WI38 (cell line): ENCODE measurements around the gene BORCS5.

Experiments
- H3K4me3 ChIP-seq: 2 replicates; pipeline ENCODE4 v1.5.1; 2011; ENCODE audit warnings: low read depth, mild to moderate bottlenecking, control low read depth, low read length
- TF ChIP-seq, protein P1 (sequence below): IDR thresholded peaks from 2 replicates; pipeline ENCODE4 v1.5.1; 2012; ENCODE audit warnings: low read depth, mild to moderate bottlenecking, control low read depth, low read length

Gene BORCS5

DNA sequence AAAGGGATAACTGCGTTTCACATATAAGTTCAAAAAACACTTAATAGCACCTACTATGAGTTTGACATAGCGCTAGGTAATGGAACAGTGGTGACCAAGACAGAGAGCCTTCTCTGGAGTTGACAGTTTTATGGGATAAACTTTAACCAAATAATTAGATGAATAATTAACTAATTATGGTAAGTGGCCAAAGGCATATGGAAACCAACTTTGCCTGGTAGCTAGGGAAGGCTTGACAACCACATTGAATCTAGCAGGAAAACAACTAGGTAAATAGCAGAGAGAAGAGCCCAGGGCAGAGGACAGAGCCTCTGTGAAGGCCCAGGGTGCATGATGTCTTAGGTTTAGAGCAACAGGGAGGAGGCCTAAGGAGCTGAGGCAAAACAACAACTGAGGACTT lies 153.7 kb downstream of the BORCS5 start:
- TF ChIP-seq, protein P1, sequence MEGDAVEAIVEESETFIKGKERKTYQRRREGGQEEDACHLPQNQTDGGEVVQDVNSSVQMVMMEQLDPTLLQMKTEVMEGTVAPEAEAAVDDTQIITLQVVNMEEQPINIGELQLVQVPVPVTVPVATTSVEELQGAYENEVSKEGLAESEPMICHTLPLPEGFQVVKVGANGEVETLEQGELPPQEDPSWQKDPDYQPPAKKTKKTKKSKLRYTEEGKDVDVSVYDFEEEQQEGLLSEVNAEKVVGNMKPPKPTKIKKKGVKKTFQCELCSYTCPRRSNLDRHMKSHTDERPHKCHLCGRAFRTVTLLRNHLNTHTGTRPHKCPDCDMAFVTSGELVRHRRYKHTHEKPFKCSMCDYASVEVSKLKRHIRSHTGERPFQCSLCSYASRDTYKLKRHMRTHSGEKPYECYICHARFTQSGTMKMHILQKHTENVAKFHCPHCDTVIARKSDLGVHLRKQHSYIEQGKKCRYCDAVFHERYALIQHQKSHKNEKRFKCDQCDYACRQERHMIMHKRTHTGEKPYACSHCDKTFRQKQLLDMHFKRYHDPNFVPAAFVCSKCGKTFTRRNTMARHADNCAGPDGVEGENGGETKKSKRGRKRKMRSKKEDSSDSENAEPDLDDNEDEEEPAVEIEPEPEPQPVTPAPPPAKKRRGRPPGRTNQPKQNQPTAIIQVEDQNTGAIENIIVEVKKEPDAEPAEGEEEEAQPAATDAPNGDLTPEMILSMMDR: no peak
- H3K4me3 ChIP-seq: no peak overlapping the region

DNA sequence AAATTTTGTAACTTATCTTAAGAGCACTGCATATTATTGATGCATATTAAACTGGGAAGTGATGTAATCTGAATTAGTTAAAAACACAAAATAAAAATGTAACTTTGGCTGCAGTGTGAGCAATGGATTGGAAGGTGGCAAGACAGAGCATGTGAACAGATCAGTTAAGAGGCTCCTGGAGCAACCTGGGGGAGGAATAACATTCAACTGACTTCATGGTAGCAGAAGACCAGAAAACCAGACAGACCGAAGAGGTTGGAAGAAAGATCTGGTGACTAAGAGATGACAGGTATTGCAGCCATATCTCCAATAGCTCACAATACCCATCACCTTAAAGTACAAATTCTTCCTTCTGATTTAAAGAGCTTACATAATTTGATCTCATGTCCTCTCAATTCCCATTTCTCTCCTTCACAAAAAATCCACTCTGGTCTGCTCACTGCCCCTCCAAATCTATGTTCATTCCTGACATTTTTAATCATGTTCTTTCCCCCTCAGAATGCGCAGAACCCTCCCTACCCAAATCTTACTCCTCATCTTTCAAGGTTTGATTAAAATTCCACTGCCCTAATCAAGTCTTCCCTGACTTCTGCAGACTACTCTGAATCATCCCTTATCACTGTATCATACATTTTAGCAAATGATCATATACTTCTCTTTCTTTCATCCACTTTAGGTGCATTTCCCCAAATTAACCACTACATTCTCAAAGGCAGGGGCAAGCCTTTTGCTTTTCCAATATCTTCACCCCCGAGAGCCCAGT lies 154.3 kb downstream of the BORCS5 start:
- TF ChIP-seq, protein P1: no peak
- no peak overlapping the region for H3K4me3 ChIP-seq

DNA sequence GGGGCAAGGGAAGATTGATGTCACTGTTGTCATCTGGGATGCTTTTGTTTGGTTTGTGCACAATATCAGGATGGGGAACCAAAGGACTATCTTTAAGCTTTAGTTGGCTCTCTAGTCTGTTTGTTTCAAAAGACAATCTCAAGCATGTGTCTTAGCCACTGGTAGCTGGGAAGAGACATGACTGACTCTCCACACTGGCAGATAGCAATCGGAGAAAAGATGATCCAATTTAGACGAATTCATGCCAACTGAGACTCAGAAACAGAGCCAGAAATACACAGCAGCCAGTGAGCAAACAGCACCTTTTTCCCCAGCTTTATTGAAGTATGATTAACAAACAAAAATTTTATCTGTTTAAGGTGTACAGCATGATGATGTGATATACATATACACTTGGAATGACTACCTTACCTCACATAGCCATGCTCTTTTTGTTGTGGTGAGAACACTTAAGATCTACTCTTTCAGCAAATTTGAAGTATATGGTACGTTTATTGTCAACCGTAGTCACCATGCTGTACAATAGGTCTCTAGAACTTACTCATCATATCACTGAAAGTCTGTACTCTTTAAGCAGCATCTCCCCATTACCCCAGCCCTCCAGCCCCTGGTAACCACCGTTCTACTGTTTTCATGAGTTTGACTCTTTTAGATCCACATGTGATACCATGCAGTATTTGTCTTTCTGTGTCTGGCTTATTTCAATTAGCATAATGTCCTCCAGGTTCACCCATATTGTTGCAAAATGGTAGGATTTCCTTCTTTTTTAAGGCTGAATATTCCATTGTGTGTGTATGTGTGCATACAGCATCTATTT lies 155.2 kb downstream of the BORCS5 start:
- TF ChIP-seq, protein P1: no peak
- H3K4me3 ChIP-seq: no peak overlapping the region

GRCh38 chr12:12513416-12514006 lies 156.6 kb downstream of the BORCS5 start:
- no peak overlapping the region for H3K4me3 ChIP-seq
- TF ChIP-seq, protein P1: no peak

GRCh38 chr12:12518464-12518845 lies 161.6 kb downstream of the BORCS5 start:
- TF ChIP-seq, protein P1: no peak

GRCh38 chr12:12518919-12519318 lies 162.0 kb downstream of the BORCS5 start:
- TF ChIP-seq, protein P1: no peak
- no peak overlapping the region for H3K4me3 ChIP-seq

More at GRCh38 chr12:12518464-12518845, 161.6 kb downstream of the BORCS5 start:
- no peak overlapping the region for H3K4me3 ChIP-seq
